ENCODE results near the gene PIP4K2B.

PIP4K2B gene

DNA sequence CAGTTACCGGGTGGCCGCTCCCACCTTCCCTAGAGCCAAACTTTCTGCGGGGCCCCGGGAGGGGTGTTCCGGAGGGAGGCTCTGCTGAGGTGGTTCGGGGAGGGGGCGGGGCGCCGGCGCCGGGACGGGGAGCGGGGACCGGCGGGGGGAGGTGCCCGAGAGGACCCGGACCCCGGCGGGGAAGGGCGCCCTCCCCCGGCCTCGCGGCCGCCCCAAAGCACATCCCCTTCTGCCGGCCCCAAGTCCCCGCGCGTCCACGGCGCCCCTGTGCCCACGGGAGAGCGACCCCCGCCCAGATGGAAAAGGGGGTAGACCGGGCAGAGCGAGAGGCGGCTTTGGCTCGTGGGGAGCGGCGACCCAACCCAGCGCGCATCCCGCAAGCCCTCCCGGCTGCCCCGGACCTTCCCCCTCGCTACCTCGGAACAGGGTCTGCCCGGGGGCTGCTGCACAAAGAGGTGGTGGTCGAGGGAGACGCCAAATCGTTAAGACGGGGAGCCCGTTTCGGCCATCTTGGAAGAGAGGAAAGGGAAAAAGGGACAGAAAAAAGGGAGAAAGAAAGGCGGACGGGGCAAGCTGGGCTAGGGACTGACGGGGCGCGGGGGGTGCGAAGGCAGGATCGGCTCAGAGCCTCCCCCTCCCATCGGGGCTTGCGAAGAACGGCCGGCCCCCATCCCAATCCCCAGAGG, 51.8 kb downstream of the PIP4K2B start:
- peak overlapping the region; percentile 91 for H2AK5ac ChIP-seq (ENCODE audit: low read depth, low read length)
- peak overlapping the region; percentile 19 for H4K91ac ChIP-seq (ENCODE audit: low read depth, low read length, poor library complexity)
- peak overlapping the region; percentile 29 for H4K8ac ChIP-seq (ENCODE audit: low read depth, low read length)
- peak overlapping the region; percentile 93 for H2BK120ac ChIP-seq (ENCODE audit: low read depth, low read length)
- peak overlapping the region; percentile 85 for H3K14ac ChIP-seq (ENCODE audit: low read length)
- no peak overlapping the region for H2BK12ac ChIP-seq (ENCODE audit: low read length)
- peak overlapping the region; percentile 96 for H3K23ac ChIP-seq (ENCODE audit: low read depth, low read length, poor library complexity)
- WGBS, 2 donors (ENCODE audit: extremely low coverage in 2 of 2, insufficient read length in 2 of 2, insufficient replicate concordance in 1 of 2): no CpG with 5 or more reads among the region's 64 CpGs
- peak overlapping the region; percentile 71 to 98 for H3K4me3 ChIP-seq (ENCODE audit: low read length in 2 of 2)
- no peaks in the 10 kb centered on the region for H3K9me3 ChIP-seq (replicated peaks in 1 of 2; ENCODE audit: control insufficient read depth in 2 of 2, insufficient read depth in 1 of 2, low read depth in 1 of 2, low read length in 2 of 2)
- peaks cover 20 to 26% of the 10 kb centered on the region in 2 donors for H3K4me1 ChIP-seq (ENCODE audit: control insufficient read depth in 2 of 2, insufficient read depth in 1 of 2, low read depth in 1 of 2, low read length in 2 of 2)
- H3K27me3 ChIP-seq (ENCODE audit: control insufficient read depth in 3 of 3, insufficient read depth in 3 of 3, low read depth in 1 of 3, low read length in 3 of 3): no peaks in the 10 kb centered on the region
- peak overlapping the region; percentile 100 for H3K18ac ChIP-seq (ENCODE audit: low read length)
- H2AFZ ChIP-seq (ENCODE audit: low read length): peak overlapping the region; percentile 75
- peak overlapping the region; percentile 84 for H3K27ac ChIP-seq (replicated peaks; ENCODE audit: low read length)
- H3K4me2 ChIP-seq (ENCODE audit: insufficient read depth, low read length, poor library complexity, severe bottlenecking): peak overlapping the region; percentile 90
- H2BK5ac ChIP-seq (ENCODE audit: low read length): peak overlapping the region; percentile 96
- H3K36me3 ChIP-seq (replicated peaks in 1 of 2; ENCODE audit: control insufficient read depth in 2 of 2, insufficient read depth in 2 of 2, low read length in 2 of 2): peaks cover 5 to 19% of the 10 kb centered on the region in 2 donors
- H3K79me1 ChIP-seq (ENCODE audit: low read depth, low read length): peaks cover 20% of the 10 kb centered on the region
- peak; percentile 54 for DNase-seq (ENCODE audit: low spot score)
- H2BK15ac ChIP-seq (ENCODE audit: low read length): peak overlapping the region; percentile 97
- H3K4ac ChIP-seq (ENCODE audit: low read length): peak overlapping the region; percentile 81
- peak overlapping the region; percentile 99 for H3K9ac ChIP-seq (ENCODE audit: low read depth, low read length, poor library complexity)

DNA sequence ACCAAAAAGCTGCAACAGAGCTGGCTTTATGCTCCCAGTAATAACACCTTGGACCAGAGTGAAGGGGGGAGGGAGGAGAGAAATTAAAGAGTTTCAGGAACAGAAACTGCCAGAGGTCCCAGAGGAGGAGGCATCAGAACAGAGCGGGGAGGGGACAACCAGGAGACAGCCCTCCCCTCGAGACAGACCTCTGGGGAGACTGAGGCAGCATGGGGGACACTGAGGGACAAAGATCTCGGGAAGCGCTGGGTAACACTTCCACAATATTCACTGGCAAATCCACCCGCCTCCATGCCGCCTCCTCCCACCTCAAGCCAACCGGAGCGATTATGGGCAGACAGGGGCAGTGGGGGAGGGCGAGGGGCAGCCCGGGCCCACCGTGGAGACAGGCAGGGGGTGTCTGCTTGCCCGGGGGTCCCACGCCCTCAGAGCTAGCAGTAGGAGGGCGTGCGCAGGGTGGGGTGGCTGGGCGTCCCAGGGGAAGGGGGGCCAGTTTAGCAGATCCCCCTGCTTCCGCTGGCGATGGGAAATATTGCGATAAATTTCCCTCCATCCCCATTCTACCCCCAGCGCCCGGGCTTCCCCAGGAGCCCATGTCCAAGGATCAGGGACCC, 52.4 kb downstream of the PIP4K2B start:
- no peak for DNase-seq (ENCODE audit: low spot score)
- Histone ChIP-seq H2BK15ac (ENCODE audit: low read length) (no peak overlapping the region), H4K91ac (ENCODE audit: low read depth, low read length, poor library complexity) (no peak overlapping the region), H3K23ac (ENCODE audit: low read depth, low read length, poor library complexity) (peak overlapping the region; percentile 59), H2AFZ (ENCODE audit: low read length) (no peak overlapping the region), H3K36me3 (replicated peaks in 1 of 2; ENCODE audit: control insufficient read depth in 2 of 2, insufficient read depth in 2 of 2, low read length in 2 of 2) (peaks cover 6 to 25% of the 10 kb centered on the region in 2 donors), H3K79me1 (ENCODE audit: low read depth, low read length) (peaks cover 24% of the 10 kb centered on the region), H3K4me3 (ENCODE audit: low read length in 2 of 2) (peak overlapping the region; percentile 71 to 98), H3K9ac (ENCODE audit: low read depth, low read length, poor library complexity) (peak overlapping the region; percentile 94), H2BK12ac (ENCODE audit: low read length) (no peak overlapping the region), H2BK120ac (ENCODE audit: low read depth, low read length) (peak overlapping the region; percentile 22), H3K4ac (ENCODE audit: low read length) (no peak overlapping the region), H3K4me2 (ENCODE audit: insufficient read depth, low read length, poor library complexity, severe bottlenecking) (peak overlapping the region; percentile 90), H2BK5ac (ENCODE audit: low read length) (peak overlapping the region; percentile 79), H3K9me3 (replicated peaks in 1 of 2; ENCODE audit: control insufficient read depth in 2 of 2, insufficient read depth in 1 of 2, low read depth in 1 of 2, low read length in 2 of 2) (no peaks in the 10 kb centered on the region), H3K27me3 (ENCODE audit: control insufficient read depth in 3 of 3, insufficient read depth in 3 of 3, low read depth in 1 of 3, low read length in 3 of 3) (no peaks in the 10 kb centered on the region), H3K4me1 (ENCODE audit: control insufficient read depth in 2 of 2, insufficient read depth in 1 of 2, low read depth in 1 of 2, low read length in 2 of 2) (peaks cover 25 to 28% of the 10 kb centered on the region in 2 donors), H4K8ac (ENCODE audit: low read depth, low read length) (no peak overlapping the region), H3K18ac (ENCODE audit: low read length) (peak overlapping the region; percentile 92), H3K14ac (ENCODE audit: low read length) (no peak overlapping the region), H3K27ac (replicated peaks; ENCODE audit: low read length) (no peak overlapping the region), H2AK5ac (ENCODE audit: low read depth, low read length) (peak overlapping the region; percentile 89)
- WGBS, 2 donors (ENCODE audit: extremely low coverage in 2 of 2, insufficient read length in 2 of 2, insufficient replicate concordance in 1 of 2): no CpG with 5 or more reads among the region's 21 CpGs

DNA sequence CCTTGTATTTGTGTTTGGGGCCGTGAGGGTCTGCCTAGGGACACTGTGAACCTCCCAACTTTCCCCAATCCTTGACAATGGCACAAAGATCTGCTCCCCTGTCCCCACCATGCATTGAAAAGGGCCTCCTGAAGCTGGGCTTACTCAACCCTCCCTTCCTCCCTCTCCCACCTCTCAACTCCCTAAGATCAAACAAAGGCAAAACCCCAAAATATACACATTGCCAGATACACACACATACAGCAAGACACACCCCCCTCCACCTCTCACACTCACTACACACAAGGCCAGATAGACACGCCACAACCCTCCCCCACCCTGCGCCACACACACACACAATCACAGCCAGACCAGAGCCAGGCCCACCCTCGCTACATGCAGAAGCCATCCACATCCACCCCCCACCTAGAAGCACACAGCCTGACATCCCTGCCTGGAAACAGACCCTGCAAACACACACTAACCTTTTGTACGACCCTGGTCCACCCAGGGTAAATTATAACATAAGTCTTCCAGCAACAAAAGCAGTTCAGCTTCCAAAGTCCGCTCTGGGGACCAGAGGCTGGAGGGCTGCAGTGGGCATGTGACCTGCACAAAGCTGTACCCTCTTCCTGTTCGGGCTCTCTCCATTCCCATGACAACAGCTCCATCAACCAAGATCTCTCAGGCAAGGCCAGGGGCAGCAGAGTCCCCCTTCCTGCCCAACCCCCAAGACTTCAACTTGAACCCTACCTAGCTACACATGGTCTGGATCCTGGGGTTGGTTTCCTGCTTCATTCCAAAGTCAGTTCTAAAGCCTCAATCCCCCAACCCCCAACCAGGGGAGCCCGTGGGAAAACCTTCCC, 53.1 kb downstream of the PIP4K2B start:
- Histone ChIP-seq H3K9ac (ENCODE audit: low read depth, low read length, poor library complexity) (peak overlapping the region; percentile 5), H2BK12ac (ENCODE audit: low read length) (no peak overlapping the region), H3K4me3 (ENCODE audit: low read length in 2 of 2) (peak overlapping the region; percentile 71 to 98), H3K4ac (ENCODE audit: low read length) (no peak overlapping the region), H3K18ac (ENCODE audit: low read length) (no peak overlapping the region), H3K27ac (replicated peaks; ENCODE audit: low read length) (no peak overlapping the region), H2BK5ac (ENCODE audit: low read length) (no peak overlapping the region), H2AFZ (ENCODE audit: low read length) (no peak overlapping the region), H2AK5ac (ENCODE audit: low read depth, low read length) (peak overlapping the region; percentile 89), H3K4me1 (ENCODE audit: control insufficient read depth in 2 of 2, insufficient read depth in 1 of 2, low read depth in 1 of 2, low read length in 2 of 2) (peaks cover 25 to 28% of the 10 kb centered on the region in 2 donors), H3K27me3 (ENCODE audit: control insufficient read depth in 3 of 3, insufficient read depth in 3 of 3, low read depth in 1 of 3, low read length in 3 of 3) (no peaks in the 10 kb centered on the region), H3K36me3 (replicated peaks in 1 of 2; ENCODE audit: control insufficient read depth in 2 of 2, insufficient read depth in 2 of 2, low read length in 2 of 2) (peaks cover 6 to 29% of the 10 kb centered on the region in 2 donors), H3K4me2 (ENCODE audit: insufficient read depth, low read length, poor library complexity, severe bottlenecking) (peak overlapping the region; percentile 90), H2BK15ac (ENCODE audit: low read length) (no peak overlapping the region), H3K14ac (ENCODE audit: low read length) (no peak overlapping the region), H3K79me1 (ENCODE audit: low read depth, low read length) (peaks cover 29% of the 10 kb centered on the region), H3K23ac (ENCODE audit: low read depth, low read length, poor library complexity) (no peak overlapping the region), H2BK120ac (ENCODE audit: low read depth, low read length) (no peak overlapping the region), H4K8ac (ENCODE audit: low read depth, low read length) (no peak overlapping the region), H3K9me3 (replicated peaks in 1 of 2; ENCODE audit: control insufficient read depth in 2 of 2, insufficient read depth in 1 of 2, low read depth in 1 of 2, low read length in 2 of 2) (no peaks in the 10 kb centered on the region), H4K91ac (ENCODE audit: low read depth, low read length, poor library complexity) (no peak overlapping the region)
- no CpG with 5 or more reads among the region's 8 CpGs for WGBS, 2 donors (ENCODE audit: extremely low coverage in 2 of 2, insufficient read length in 2 of 2, insufficient replicate concordance in 1 of 2)
- no peak for DNase-seq (ENCODE audit: low spot score)
